ENCODE measurements around the gene ACOX1. TPM values are rescaled to one million over a fixed set of nuclear protein-coding genes. Genes with fewer than 3 reads are reported as not detected.

Gene ACOX1
- total RNA-seq, 3 donors from 2014 or later (not counting 1 experiment from before 2014, with no cell fraction given): 22.8 to 48.2 (median 28.2) TPM

DNA sequence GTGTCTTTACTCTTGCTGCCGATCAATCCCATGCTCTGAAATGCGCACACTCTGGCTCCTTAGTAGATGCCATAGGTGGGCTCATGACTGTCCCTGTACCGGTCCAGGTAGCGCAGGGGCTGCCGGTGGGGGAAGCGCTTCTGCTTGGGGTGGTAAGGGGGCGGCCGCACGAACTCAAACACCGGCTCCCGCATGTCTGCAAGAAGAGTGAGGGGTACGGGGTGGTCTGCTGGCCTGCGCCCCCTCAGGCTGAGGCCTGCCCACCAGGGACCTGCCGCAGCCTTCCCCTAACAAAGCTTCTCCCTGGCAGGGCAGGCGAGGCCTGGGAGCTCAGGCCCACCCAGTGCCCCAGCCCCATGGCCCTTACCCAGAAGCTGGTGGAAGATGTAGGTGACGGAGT, 80.2 kb downstream of the ACOX1 start:
- Histone ChIP-seq H3K4me1 (ENCODE audit: control insufficient read depth, insufficient read depth, low read length) (peaks cover 26% of the 10 kb centered on the region), H3K27ac (ENCODE audit: low read length) (no peak overlapping the region), H3K36me3 (ENCODE audit: control insufficient read depth, insufficient read depth, low read length) (peaks cover 39% of the 10 kb centered on the region), H3K4me3 (ENCODE audit: low read length) (no peak overlapping the region), H3K27me3 (ENCODE audit: control insufficient read depth, insufficient read depth, low read length) (no peaks in the 10 kb centered on the region), H3K9me3 (ENCODE audit: control insufficient read depth, insufficient read depth, low read length) (no peaks in the 10 kb centered on the region)
- no peaks in the 10 kb centered on the region for H3K36me3 Mint-ChIP-seq
- peaks cover 21 to 22% of the 10 kb centered on the region in 2 donors for H3K4me1 Mint-ChIP-seq
- peak overlapping the region; percentile 25 for H3K4me3 Mint-ChIP-seq
- DNase-seq (no peak), ATAC-seq (no peak)
- no peak for TF ChIP-seq CTCF (IDR thresholded peaks at IDR 0.05)
- intact Hi-C loops (cut with micrococcal nuclease): no loop called here
- no peaks in the 10 kb centered on the region for H3K27me3 Mint-ChIP-seq (ENCODE audit: low read depth in 2 of 2)
- 97% methylated on average over 16 of the region's 16 CpGs for WGBS (ENCODE audit: insufficient coverage)
- H3K27ac Mint-ChIP-seq: no peak overlapping the region
- H3K9me3 Mint-ChIP-seq: no peaks in the 10 kb centered on the region

- no peaks in the 10 kb centered on the region for H3K27me3 ChIP-seq (ENCODE audit: control insufficient read depth, insufficient read depth, low read length)
- DNase-seq: no peak
- ATAC-seq: no peak
- H3K27me3 Mint-ChIP-seq (ENCODE audit: low read depth in 2 of 2): no peaks in the 10 kb centered on the region
- WGBS (ENCODE audit: insufficient coverage): 94% methylated on average over 8 of the region's 8 CpGs
- peaks cover 24% of the 10 kb centered on the region for H3K4me1 ChIP-seq (ENCODE audit: control insufficient read depth, insufficient read depth, low read length)
- H3K27ac Mint-ChIP-seq: peak overlapping the region in 1 of 2 donors; percentile 77
- H3K36me3 Mint-ChIP-seq: no peaks in the 10 kb centered on the region
- H3K9me3 Mint-ChIP-seq: no peaks in the 10 kb centered on the region
- no peak for TF ChIP-seq CTCF (IDR thresholded peaks at IDR 0.05)
- intact Hi-C loops (cut with micrococcal nuclease): no loop called here
- H3K4me3 ChIP-seq (ENCODE audit: low read length): no peak overlapping the region
- H3K9me3 ChIP-seq (ENCODE audit: control insufficient read depth, insufficient read depth, low read length): no peaks in the 10 kb centered on the region
- H3K4me1 Mint-ChIP-seq: peaks cover 23 to 26% of the 10 kb centered on the region in 2 donors
- H3K27ac ChIP-seq (ENCODE audit: low read length): no peak overlapping the region
- H3K36me3 ChIP-seq (ENCODE audit: control insufficient read depth, insufficient read depth, low read length): peaks cover 39% of the 10 kb centered on the region
- peak overlapping the region; percentile 73 for H3K4me3 Mint-ChIP-seq
Observed at GRCh38 chr17:75898065-75898464, 80.9 kb downstream of the ACOX1 start.

GRCh38 chr17:75897160-75898019, 81.6 kb downstream of the ACOX1 start:
- Histone ChIP-seq H3K27ac (ENCODE audit: low read length) (peak overlapping the region; percentile 71), H3K4me3 (ENCODE audit: low read length) (peak overlapping the region; percentile 55), H3K36me3 (ENCODE audit: control insufficient read depth, insufficient read depth, low read length) (peaks cover 39% of the 10 kb centered on the region), H3K27me3 (ENCODE audit: control insufficient read depth, insufficient read depth, low read length) (no peaks in the 10 kb centered on the region), H3K4me1 (ENCODE audit: control insufficient read depth, insufficient read depth, low read length) (peaks cover 24% of the 10 kb centered on the region), H3K9me3 (ENCODE audit: control insufficient read depth, insufficient read depth, low read length) (no peaks in the 10 kb centered on the region)
- no peaks in the 10 kb centered on the region for H3K9me3 Mint-ChIP-seq
- intact Hi-C loops (cut with micrococcal nuclease): no loop called here
- no peaks in the 10 kb centered on the region for H3K36me3 Mint-ChIP-seq
- no peak for TF ChIP-seq CTCF (IDR thresholded peaks at IDR 0.05)
- ATAC-seq (no peak), DNase-seq (no peak)
- 70% methylated on average over 37 of the region's 37 CpGs for WGBS (ENCODE audit: insufficient coverage)
- H3K27me3 Mint-ChIP-seq (ENCODE audit: low read depth in 2 of 2): no peaks in the 10 kb centered on the region
- peak overlapping the region; percentile 73 for H3K4me3 Mint-ChIP-seq
- H3K27ac Mint-ChIP-seq: peak overlapping the region; percentile 77 to 84
- peaks cover 23 to 26% of the 10 kb centered on the region in 2 donors for H3K4me1 Mint-ChIP-seq
